Gastrocnemius medialis (tissue), 4 donors: Measurements from ENCODE around the gene CDK4. TPM values are rescaled to one million over a fixed set of nuclear protein-coding genes. Genes with fewer than 3 reads are reported as not detected.

Experiments
- ATAC-seq, 2 donors: fragments of 150-250 bp; one replicate each; pipeline ENCODE4 v1.9.1; 2016
- DNase-seq, 2 donors: peaks; one replicate each; pipeline ENCODE4 v3.0.0-alpha.2; 2019
- H3K27ac ChIP-seq, 4 donors: fragments of 200-600 bp; sonication (generic); 1 replicate in 1 of 4; 2 replicates in 3 of 4; pipeline ENCODE4 v1.5.1; 2016 to 2018; ENCODE audit warnings: mild to moderate bottlenecking in 2 of 4, moderate library complexity in 1 of 4
- H3K27me3 ChIP-seq, 3 donors: fragments of 200-600 bp; sonication (generic) in 2 of 3; 1 replicate in 1 of 3; 2 replicates in 2 of 3; pipeline versions ENCODE4 v1.5.1 to v1.6.0; 2016 to 2019; ENCODE audit warnings: mild to moderate bottlenecking in 1 of 3, moderate library complexity in 1 of 3
- H3K36me3 ChIP-seq, 2 donors: fragments of 200-600 bp; sonication (generic) in 1 of 2; one replicate each; pipeline ENCODE4 v1.5.1; 2017 to 2018
- H3K4me1 ChIP-seq, 2 donors: fragments of 200-600 bp; sonication (generic) in 1 of 2; one replicate each; pipeline ENCODE4 v1.5.1; 2016 to 2017; ENCODE audit warnings: mild to moderate bottlenecking in 2 of 2
- H3K4me3 ChIP-seq, 4 donors: fragments of 200-600 bp; sonication (generic) in 3 of 4; 1 replicate in 1 of 4; 2 replicates in 3 of 4; pipeline ENCODE4 v1.5.1; 2016 to 2019; ENCODE audit warnings: mild to moderate bottlenecking in 2 of 4
- H3K9me3 ChIP-seq, 3 donors: fragments of 200-600 bp; sonication (generic) in 2 of 3; 1 replicate in 1 of 3; 2 replicates in 2 of 3; pipeline ENCODE4 v1.5.1; 2016 to 2019
- POLR2A ChIP-seq, 2 donors: fragments of 450-650 bp; IDR thresholded peaks; one replicate each; pipeline ENCODE4 v1.6.1; 2017; ENCODE audit warnings: antibody characterized with exemption in 2 of 2, mild to moderate bottlenecking in 2 of 2, moderate library complexity in 2 of 2
- in situ Hi-C, 4 donors: fragments of 200-750 bp; cut with MboI; loops; one replicate each; pipeline versions ENCODE4 v1.15.0 to v1.8.0; 2017; ENCODE audit warnings: low sequenced_read_pairs in 4 of 4
- intact Hi-C: fragments of 100-400 bp; cut with DNase I; formaldehyde crosslinking; loops from one replicate; pipeline ENCODE4 v1.15.1; 2023; ENCODE audit warnings: low total_unique reads
- total RNA-seq, 4 donors: library from RNA; depleted of rRNA; stranded (reverse); fragments of >200 nt; gene quantifications; one replicate each; pipeline versions ENCODE4 v1.1.0 to v1.2.3, GENCODE V29; 2016
- TF ChIP-seq, protein P1 (sequence below), 5 experiments: fragments of 450-650 bp in 3 of 5; fragments of 200-600 bp in 2 of 5; sonication (generic) in 2 of 5; IDR thresholded peaks in 4 of 5; conservative IDR thresholded peaks in 1 of 5; 1 replicate in 4 of 5; 2 replicates in 1 of 5; pipeline ENCODE4 v1.5.1; 2016 to 2019; ENCODE audit warnings: antibody characterized with exemption in 5 of 5, mild to moderate bottlenecking in 3 of 5, moderate library complexity in 3 of 5

The CDK4 gene
- total RNA-seq, 4 donors from 2014 or later: 39.7 to 55.5 (median 47.4) TPM

DNA sequence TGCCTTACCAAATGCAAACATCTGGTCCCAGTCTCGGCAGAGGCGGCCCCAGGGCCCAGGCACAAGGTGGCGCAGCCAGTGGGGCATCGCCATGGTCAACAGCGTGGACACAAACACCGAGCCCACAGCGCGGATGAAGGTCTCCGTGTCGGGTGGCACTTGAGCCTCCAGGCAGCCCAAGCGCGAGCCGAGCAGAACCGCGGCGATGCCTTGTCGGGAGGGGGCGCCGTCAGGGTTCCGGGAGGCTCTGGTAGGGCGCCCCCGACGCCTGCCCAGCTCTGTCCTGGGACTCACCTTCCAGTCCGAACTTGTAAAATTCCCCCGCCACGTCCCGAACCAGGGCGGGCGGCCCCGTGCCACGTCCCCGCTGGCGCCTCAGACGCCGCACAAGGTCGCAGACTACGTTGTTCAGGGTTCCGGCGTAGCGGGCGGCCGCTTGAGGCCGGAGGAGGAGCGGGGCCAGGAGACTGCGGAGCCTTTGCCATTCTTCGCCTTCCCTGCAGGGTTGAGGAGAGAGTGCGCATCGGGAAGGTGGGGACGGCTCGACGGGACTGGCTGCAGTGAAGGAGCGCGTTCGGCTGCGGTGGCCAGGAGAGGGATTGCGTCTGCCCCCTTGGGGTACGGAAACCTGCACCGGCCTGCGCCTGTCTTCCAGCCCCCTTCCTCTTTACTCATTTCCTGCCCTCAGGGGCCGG, 13.0 kb upstream of the CDK4 start:
- DNase-seq: no peak
- peaks cover 16 to 22% of the 10 kb centered on the region in 2 donors for H3K4me1 ChIP-seq
- peaks cover 46 to 57% (median 52%) of the 10 kb centered on the region in 3 donors for H3K27me3 ChIP-seq
- H3K27ac ChIP-seq: no peak overlapping the region
- peaks cover 0 to 26% of the 10 kb centered on the region in 2 donors for H3K36me3 ChIP-seq
- TF ChIP-seq POLR2A (IDR thresholded peaks at IDR 0.05): no peak
- TF ChIP-seq, protein P1, sequence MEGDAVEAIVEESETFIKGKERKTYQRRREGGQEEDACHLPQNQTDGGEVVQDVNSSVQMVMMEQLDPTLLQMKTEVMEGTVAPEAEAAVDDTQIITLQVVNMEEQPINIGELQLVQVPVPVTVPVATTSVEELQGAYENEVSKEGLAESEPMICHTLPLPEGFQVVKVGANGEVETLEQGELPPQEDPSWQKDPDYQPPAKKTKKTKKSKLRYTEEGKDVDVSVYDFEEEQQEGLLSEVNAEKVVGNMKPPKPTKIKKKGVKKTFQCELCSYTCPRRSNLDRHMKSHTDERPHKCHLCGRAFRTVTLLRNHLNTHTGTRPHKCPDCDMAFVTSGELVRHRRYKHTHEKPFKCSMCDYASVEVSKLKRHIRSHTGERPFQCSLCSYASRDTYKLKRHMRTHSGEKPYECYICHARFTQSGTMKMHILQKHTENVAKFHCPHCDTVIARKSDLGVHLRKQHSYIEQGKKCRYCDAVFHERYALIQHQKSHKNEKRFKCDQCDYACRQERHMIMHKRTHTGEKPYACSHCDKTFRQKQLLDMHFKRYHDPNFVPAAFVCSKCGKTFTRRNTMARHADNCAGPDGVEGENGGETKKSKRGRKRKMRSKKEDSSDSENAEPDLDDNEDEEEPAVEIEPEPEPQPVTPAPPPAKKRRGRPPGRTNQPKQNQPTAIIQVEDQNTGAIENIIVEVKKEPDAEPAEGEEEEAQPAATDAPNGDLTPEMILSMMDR (IDR thresholded peaks at IDR 0.05 in 4 of 5, conservative IDR thresholded peaks at IDR 0.05 in 1 of 5): peak in 2 of 5 experiments; percentile 8 to 25
- intact Hi-C loops: no loop called here
- in situ Hi-C loops: no loop called here
- peak overlapping the region; percentile 26 to 52 (median 42) for H3K4me3 ChIP-seq
- no peak for ATAC-seq
- H3K9me3 ChIP-seq: no peaks in the 10 kb centered on the region

DNA sequence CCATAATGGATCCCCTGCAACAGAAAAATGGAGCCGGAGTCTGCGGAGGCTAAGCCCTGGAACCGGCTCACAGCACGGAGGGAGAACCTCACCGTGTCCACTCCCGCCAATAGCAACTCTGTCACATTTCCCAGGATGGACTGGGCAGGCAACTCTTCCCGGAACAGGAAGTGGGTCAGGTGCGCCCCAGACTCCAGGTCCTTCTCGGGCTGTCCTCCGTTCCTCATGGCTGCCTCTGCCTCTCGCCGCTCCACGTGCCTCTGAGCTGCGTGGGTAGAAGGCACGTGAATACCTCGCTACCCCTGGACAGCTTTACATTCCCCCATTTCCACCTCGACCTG, 12.5 kb upstream of the CDK4 start:
- ATAC-seq (no peak), DNase-seq (no peak)
- peaks cover 0 to 21% of the 10 kb centered on the region in 2 donors for H3K36me3 ChIP-seq
- peak overlapping the region; percentile 26 to 52 (median 42) for H3K4me3 ChIP-seq
- in situ Hi-C loops: no loop called here
- TF ChIP-seq POLR2A (IDR thresholded peaks at IDR 0.05): no peak
- TF ChIP-seq, protein P1 (IDR thresholded peaks at IDR 0.05 in 4 of 5, conservative IDR thresholded peaks at IDR 0.05 in 1 of 5): no peak
- peaks cover 16 to 22% of the 10 kb centered on the region in 2 donors for H3K4me1 ChIP-seq
- H3K9me3 ChIP-seq: no peaks in the 10 kb centered on the region
- H3K27ac ChIP-seq: no peak overlapping the region
- intact Hi-C loops: no loop called here
- H3K27me3 ChIP-seq: peaks cover 46 to 57% (median 52%) of the 10 kb centered on the region in 3 donors

DNA sequence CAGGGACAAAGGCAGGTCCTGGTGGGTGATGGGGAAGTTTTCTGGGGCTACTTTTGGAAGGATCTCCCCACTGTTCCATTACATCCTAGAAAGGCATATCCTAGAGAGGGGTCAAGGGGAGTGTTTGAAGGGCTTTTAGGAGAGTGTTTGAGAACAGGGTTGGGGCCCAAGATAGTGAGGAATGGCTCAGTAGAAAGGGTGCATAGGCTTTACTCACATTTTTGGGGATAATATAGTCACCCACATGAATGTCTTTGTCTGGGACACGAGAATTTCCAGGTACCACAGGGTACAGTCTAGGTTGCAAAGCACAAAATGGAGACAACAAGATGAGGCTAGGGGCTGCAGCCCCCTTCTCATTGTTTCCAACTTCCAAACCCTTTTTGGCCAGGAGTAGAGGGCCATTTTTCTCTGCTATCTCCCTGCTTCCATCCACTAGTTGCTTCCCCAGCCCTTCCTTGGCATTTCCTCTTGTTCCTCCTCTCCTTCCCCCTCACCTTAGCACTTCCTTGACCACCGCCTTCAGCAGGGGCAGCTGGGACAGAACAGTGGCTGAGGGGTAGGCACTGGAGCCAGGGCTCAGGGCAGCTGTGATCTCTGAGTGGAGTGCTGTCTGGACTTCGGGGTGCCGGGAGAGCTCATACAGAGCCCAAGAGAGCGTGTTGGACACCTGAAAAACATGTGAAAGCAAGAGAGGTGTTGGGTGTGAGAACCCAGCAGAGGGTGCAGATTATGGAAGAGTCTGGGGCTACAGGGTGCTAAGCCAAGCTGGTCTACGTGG, 12.0 kb upstream of the CDK4 start:
- Histone ChIP-seq H3K27me3 (peaks cover 46 to 57% (median 52%) of the 10 kb centered on the region in 3 donors), H3K27ac (no peak overlapping the region), H3K9me3 (no peaks in the 10 kb centered on the region), H3K36me3 (peaks cover 0 to 19% of the 10 kb centered on the region in 2 donors), H3K4me3 (no peak overlapping the region), H3K4me1 (peaks cover 16 to 22% of the 10 kb centered on the region in 2 donors)
- TF ChIP-seq POLR2A (IDR thresholded peaks at IDR 0.05): no peak
- TF ChIP-seq, protein P1 (IDR thresholded peaks at IDR 0.05 in 4 of 5, conservative IDR thresholded peaks at IDR 0.05 in 1 of 5): no peak
- intact Hi-C loops: no loop called here
- DNase-seq: no peak
- in situ Hi-C loops: no loop called here
- no peak for ATAC-seq

DNA sequence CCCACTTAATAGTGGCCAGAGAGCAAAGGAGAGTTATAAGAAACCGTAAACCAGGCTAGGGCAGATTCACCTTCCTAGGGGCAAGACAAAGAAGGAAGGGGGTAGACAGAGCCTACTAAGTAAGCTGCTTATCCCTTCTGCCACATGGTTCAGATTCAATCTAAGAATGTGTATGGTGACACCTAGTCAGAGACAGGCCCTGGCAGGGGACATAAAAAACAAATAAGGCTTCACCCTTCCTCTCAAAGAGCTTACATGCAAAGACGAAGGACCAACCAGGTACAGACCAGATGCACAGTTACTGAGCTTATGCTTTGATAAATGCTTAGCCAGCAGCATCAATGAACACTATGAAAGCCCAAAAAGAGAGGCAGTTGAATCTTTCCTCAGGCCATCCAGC, 10.4 kb upstream of the CDK4 start:
- Histone ChIP-seq H3K27ac (no peak overlapping the region), H3K4me1 (peaks cover 16 to 22% of the 10 kb centered on the region in 2 donors), H3K4me3 (no peak overlapping the region), H3K36me3 (peaks cover 0 to 20% of the 10 kb centered on the region in 2 donors), H3K27me3 (peaks cover 46 to 57% (median 52%) of the 10 kb centered on the region in 3 donors), H3K9me3 (no peaks in the 10 kb centered on the region)
- ATAC-seq: no peak
- DNase-seq: no peak
- intact Hi-C loops (no loop called here), in situ Hi-C loops (no loop called here)
- TF ChIP-seq, protein P1 (IDR thresholded peaks at IDR 0.05 in 4 of 5, conservative IDR thresholded peaks at IDR 0.05 in 1 of 5): no peak
- TF ChIP-seq POLR2A (IDR thresholded peaks at IDR 0.05): no peak
